GM12878 (cell line): ENCODE measurements around the gene AP2B1. TPM values are rescaled to one million over a fixed set of nuclear protein-coding genes. Genes with fewer than 3 reads are reported as not detected.

ENCODE experiments used
- ATAC-seq: fragments of 200-7000 bp; cut with Tn5 transposase; 3 replicates; pipeline ENCODE4 v1.9.1; 2020; ENCODE audit warnings: mild to moderate bottlenecking, moderate library complexity
- BruUV-seq: library from RNA; stranded (reverse); fragments of 400-500 nt; replicated peaks from 2 replicates; lab custom pipeline; 2021; lab: Mats Ljungman, UMichigan
- CTCF ChIA-PET: fragments of 300-600 bp; sonication (Branson Sonifier 250); formaldehyde crosslinking; extraction: SDS; loops from one replicate; lab custom pipeline; 2021; ENCODE audit warnings: inconsistent platforms; lab: Yijun Ruan, JAX
- POLR2A ChIA-PET: fragments of 350-600 bp; formaldehyde crosslinking; extraction: SDS; loops from one replicate; lab custom pipeline; 2021; ENCODE audit warnings: inconsistent platforms; lab: Charles Lee
- RAD21 ChIA-PET: fragments of 300-600 bp; sonication (Branson Sonifier 250); formaldehyde crosslinking; loops from one replicate; lab custom pipeline; 2023; ENCODE audit warnings: antibody characterized with exemption; ENCODE audit not compliant: unreplicated experiment; lab: Charles Lee
- SMC1A ChIA-PET: fragments of 300-600 bp; sonication (Branson Sonifier 250); formaldehyde crosslinking; loops from one replicate; lab custom pipeline; 2023; ENCODE audit not compliant: unreplicated experiment, uncharacterized antibody; lab: Charles Lee
- DNase-seq: peaks from one replicate; pipeline ENCODE4 v3.0.0-alpha.2; 2011; ENCODE audit warnings: low read depth, low spot score
- FAIRE-seq: peaks from 3 replicates; lab custom pipeline; 2011; peaks lifted over from hg19 to GRCh38; lab: Jason Lieb, UNC
- H2AFZ ChIP-seq: 2 replicates; pipeline ENCODE4 v1.6.0; 2011; ENCODE audit warnings: low read depth, low read length, control low read depth; ENCODE audit not compliant: control insufficient read depth
- H3K27ac ChIP-seq: 2 replicates; pipeline ENCODE4 v1.5.1; 2011; ENCODE audit warnings: control low read depth; ENCODE audit not compliant: control insufficient read depth, insufficient read depth
- H3K27me3 ChIP-seq, 2 experiments: replicated peaks in 1 of 2; 2 replicates each; pipeline versions ENCODE4 v1.6.0 to v1.6.1; 2011; ENCODE audit warnings: low read length in 1 of 2; ENCODE audit not compliant: control insufficient read depth in 2 of 2, insufficient read depth in 2 of 2
- H3K36me3 ChIP-seq, 2 experiments: 2 replicates each; pipeline ENCODE4 v1.5.1; 2011; ENCODE audit warnings: low read length in 1 of 2; ENCODE audit not compliant: control insufficient read depth in 2 of 2, insufficient read depth in 2 of 2
- H3K4me1 ChIP-seq: 2 replicates; pipeline ENCODE4 v1.6.1; 2011; ENCODE audit warnings: mild to moderate bottlenecking, low read length, moderate library complexity, mixed read lengths; ENCODE audit not compliant: control insufficient read depth, insufficient read depth
- H3K4me2 ChIP-seq: 2 replicates; pipeline ENCODE4 v1.6.0; 2011; ENCODE audit warnings: control low read depth; ENCODE audit not compliant: control insufficient read depth, insufficient read depth
- H3K4me3 ChIP-seq: fragments of 200-600 bp; sonication (generic); 2 replicates; pipeline ENCODE4 v1.5.1; 2016
- H3K79me2 ChIP-seq: 2 replicates; pipeline ENCODE4 v1.6.0; 2011; ENCODE audit warnings: low read length; ENCODE audit not compliant: control insufficient read depth, insufficient read depth
- H3K9ac ChIP-seq: 2 replicates; pipeline ENCODE4 v1.8.0; 2011; ENCODE audit warnings: low read length, control low read depth, mixed read lengths; ENCODE audit not compliant: control insufficient read depth, insufficient read depth
- H3K9me3 ChIP-seq: replicated peaks from 3 replicates; pipeline ENCODE4 v1.5.1; 2011; ENCODE audit warnings: mild to moderate bottlenecking, low read length; ENCODE audit not compliant: control insufficient read depth, insufficient read depth
- H4K20me1 ChIP-seq: 2 replicates; pipeline ENCODE4 v1.6.0; 2011; ENCODE audit not compliant: control insufficient read depth, insufficient read depth
- BCL3 ChIP-seq: IDR thresholded peaks from 2 replicates; pipeline ENCODE4 v1.6.1; 2011; ENCODE audit warnings: borderline replicate concordance, low read depth, mild to moderate bottlenecking, moderate library complexity, low read length; ENCODE audit not compliant: insufficient read depth, poor library complexity, severe bottlenecking
- CHD2 ChIP-seq: IDR thresholded peaks from 2 replicates; pipeline ENCODE4 v1.6.1; 2011; ENCODE audit warnings: low read depth, low read length, improper control_type of control experiment, borderline replicate concordance
- E2F4 ChIP-seq: IDR thresholded peaks from 2 replicates; pipeline ENCODE4 v1.6.1; 2012; ENCODE audit warnings: low read depth, low read length, improper control_type of control experiment
- EED ChIP-seq: sonication (generic); IDR thresholded peaks from 2 replicates; pipeline ENCODE4 v1.6.1; 2016; ENCODE audit warnings: antibody characterized with exemption, low read depth
- ETV6 ChIP-seq, 2 experiments: fragments of 450-650 bp in 1 of 2; IDR thresholded peaks in 1 of 2; conservative IDR thresholded peaks in 1 of 2; 2 replicates each; pipeline ENCODE4 v1.6.1; 2014; ENCODE audit warnings: antibody characterized with exemption in 1 of 2, borderline replicate concordance in 1 of 2, low read depth in 1 of 2, mild to moderate bottlenecking in 1 of 2, moderate library complexity in 1 of 2
- IRF4 ChIP-seq: IDR thresholded peaks from 2 replicates; pipeline ENCODE4 v1.6.1; 2011; ENCODE audit warnings: low read depth, low read length
- LARP7 ChIP-seq: fragments of 450-650 bp; IDR thresholded peaks from 2 replicates; pipeline ENCODE4 v1.6.1; 2017; ENCODE audit warnings: mild to moderate bottlenecking
- MEF2A ChIP-seq: IDR thresholded peaks from 2 replicates; pipeline ENCODE4 v1.6.1; 2011; ENCODE audit warnings: low read depth, mild to moderate bottlenecking, low read length, moderate library complexity; ENCODE audit not compliant: insufficient read depth
- NKRF ChIP-seq: fragments of 450-650 bp; conservative IDR thresholded peaks from 2 replicates; pipeline ENCODE4 v1.6.1; 2017; ENCODE audit warnings: mild to moderate bottlenecking, moderate library complexity
- RBBP5 ChIP-seq: fragments of 200-600 bp; sonication (generic); conservative IDR thresholded peaks from 2 replicates; pipeline ENCODE4 v1.6.1; 2016
- SP1 ChIP-seq: IDR thresholded peaks from one replicate; pipeline ENCODE4 v1.6.1; 2011; ENCODE audit warnings: low read depth, low read length
- TCF7 ChIP-seq: IDR thresholded peaks from 2 replicates; pipeline ENCODE4 v1.6.1; 2014; ENCODE audit warnings: antibody characterized with exemption, borderline replicate concordance
- WGBS: methylation state at CpG from one replicate; pipeline ENCODE4 v1.1.6; 2016; ENCODE audit warnings: low lambda C conversion rate; ENCODE audit not compliant: insufficient replicate concordance, insufficient coverage; ENCODE audit errors: missing lambda C conversion rate; 5-methylcytosine and 5-hydroxymethylcytosine counted together
- in situ Hi-C: fragments of 300-500 bp; cut with MboI; formaldehyde crosslinking; loops from 9 replicates; pipeline ENCODE4 v1.14.3; 2018; ENCODE audit warnings: mixed read lengths
- intact Hi-C: fragments of 100-400 bp; cut with micrococcal nuclease; formaldehyde crosslinking; loops from one replicate; pipeline ENCODE4 v1.14.2; 2022; ENCODE audit not compliant: unreplicated experiment
- polyA plus RNA-seq, 11 experiments: library from polyadenylated mRNA; depleted of rRNA in 4 of 11; unstranded in 6 of 11; stranded (reverse) in 5 of 11; fragments of >200 nt; fragmentation: Nextera tagmentation in 4 of 11; fragmentation: Illumina TruSeq in 1 of 11; extraction: Ambion mirVana in 4 of 11; extraction: Trizol in 1 of 11; gene quantifications; 1 replicate in 1 of 11; 2 replicates in 10 of 11; pipeline versions ENCODE4 v1.2.1 to v1.2.3, GENCODE V29; 2011 to 2016; ENCODE audit warnings: inconsistent platforms in 2 of 11, missing spikeins in 2 of 11, low read depth in 1 of 11
- total RNA-seq, 4 experiments: library from RNA; depleted of rRNA in 3 of 4; stranded (reverse); fragments of >200 nt in 3 of 4; fragmentation: Illumina TruSeq in 1 of 4; extraction: Trizol in 1 of 4; gene quantifications; 2 replicates each; pipeline versions ENCODE4 v1.2.1 to v1.2.3, GENCODE V29; 2013 to 2021

Gene AP2B1
- total and polyA plus RNA-seq, 10 of the 15 experiments (the other 5 are each of a cell fraction or from before 2014, with no cell fraction given), result 18.6 to 112 (median 53.9) TPM

GRCh38 chr17:35548978-35549377 lies 38.1 kb upstream of the AP2B1 start:
- ChIA-PET RAD21 (no interaction called here), SMC1A (interaction anchor here (1.1 kb wide), 1 partner anchor 199 kb away, joined by 3 read pairs; no protein-coding TSS in a partner anchor), CTCF (interaction anchor here (0.8 to 1.9 kb wide), 4 partner anchors 10 to 237 kb away, joined by 3 to 6 read pairs (median 4); no protein-coding TSS in a partner anchor), POLR2A (no interaction called here)
- FAIRE-seq (no peak), ATAC-seq (no peak), DNase-seq (no peak)
- no peak overlapping the region for H3K4me3 ChIP-seq
- intact Hi-C loops (no loop called here), in situ Hi-C loops (no loop called here)
- TF ChIP-seq IRF4, result no peak
- no peak for TF ChIP-seq LARP7
- TF ChIP-seq ETV6 (conservative IDR thresholded peaks at IDR 0.05 in 1 of 2, IDR thresholded peaks at IDR 0.05 in 1 of 2; ENCODE audit: borderline replicate concordance in 1 of 2, low read depth in 1 of 2), result no peak
- TF ChIP-seq CHD2, result no peak
- TF ChIP-seq BCL3, result no peak
- no peak for TF ChIP-seq RBBP5
- no peak for TF ChIP-seq SP1
- no peak for TF ChIP-seq MEF2A
- no peak for TF ChIP-seq NKRF
- TF ChIP-seq E2F4, result no peak
- TF ChIP-seq TCF7, result no peak
- no peak for TF ChIP-seq EED
- H3K9me3 ChIP-seq, result no peaks in the 10 kb centered on the region
- no peaks in the 10 kb centered on the region for H3K79me2 ChIP-seq
- no TSS peak for BruUV-seq
- 93% methylated on average over 1 of the region's 1 CpG for WGBS
- H3K27ac ChIP-seq, result no peak overlapping the region
- no peaks in the 10 kb centered on the region for H3K27me3 ChIP-seq
- H3K36me3 ChIP-seq, result no peaks in the 10 kb centered on the region; a peak in 1 of 4 replicates
- H3K4me1 ChIP-seq, result no peaks in the 10 kb centered on the region; the same call in 1 of the 2 replicates
- H3K4me2 ChIP-seq, result no peak overlapping the region
- no peak overlapping the region for H2AFZ ChIP-seq
- no peaks in the 10 kb centered on the region for H4K20me1 ChIP-seq
- no peak overlapping the region for H3K9ac ChIP-seq
